ENCODE measurements around the gene SNX11. TPM values are rescaled to one million over a fixed set of nuclear protein-coding genes. Genes with fewer than 3 reads are reported as not detected.

Gene SNX11
- total RNA-seq, 1 donor from 2014 or later: 9.8 TPM

DNA sequence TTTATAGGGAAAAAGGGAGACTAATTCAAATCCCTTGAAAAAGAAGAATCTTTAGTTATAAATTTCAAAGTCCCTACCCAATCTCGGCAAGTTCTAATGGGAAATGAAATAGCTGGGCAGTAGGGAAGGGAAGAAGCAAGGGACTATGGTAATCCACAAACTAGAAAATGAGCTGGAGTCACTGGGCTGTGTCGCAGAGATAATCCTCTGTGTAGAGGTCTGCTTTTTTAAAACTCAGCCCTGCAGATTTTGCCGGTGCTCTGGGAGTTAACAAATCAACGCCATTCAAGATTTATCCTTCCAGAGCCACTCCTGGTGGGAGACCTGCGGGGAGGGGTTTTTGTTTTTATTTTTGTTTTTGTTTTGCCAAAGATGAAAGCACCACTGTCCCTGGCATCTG is 20.8 kb downstream of the SNX11 start:
- ATAC-seq: no peak
- DNase-seq (ENCODE audit: low spot score): no peak

DNA sequence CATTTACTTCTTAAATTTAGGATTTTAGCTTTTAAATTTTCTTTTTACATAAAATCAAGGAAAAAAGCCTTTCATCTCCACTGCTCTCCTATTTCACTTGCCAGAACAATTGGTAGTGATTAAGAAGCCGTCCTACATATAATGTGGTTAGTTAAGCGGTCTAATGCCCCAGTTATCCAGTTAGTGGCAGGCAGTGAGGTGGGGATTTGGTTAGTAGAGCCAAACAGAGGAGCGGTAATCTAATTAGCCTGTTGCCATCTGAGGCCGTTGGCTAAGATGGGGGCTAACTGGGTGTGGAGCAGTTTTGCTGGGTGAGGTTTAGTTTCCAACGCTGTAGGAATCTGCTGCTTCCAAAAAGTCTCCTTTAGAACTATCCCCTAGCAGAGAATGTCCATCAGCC is 22.4 kb downstream of the SNX11 start:
- ATAC-seq (no peak), DNase-seq (ENCODE audit: low spot score) (no peak)

DNA sequence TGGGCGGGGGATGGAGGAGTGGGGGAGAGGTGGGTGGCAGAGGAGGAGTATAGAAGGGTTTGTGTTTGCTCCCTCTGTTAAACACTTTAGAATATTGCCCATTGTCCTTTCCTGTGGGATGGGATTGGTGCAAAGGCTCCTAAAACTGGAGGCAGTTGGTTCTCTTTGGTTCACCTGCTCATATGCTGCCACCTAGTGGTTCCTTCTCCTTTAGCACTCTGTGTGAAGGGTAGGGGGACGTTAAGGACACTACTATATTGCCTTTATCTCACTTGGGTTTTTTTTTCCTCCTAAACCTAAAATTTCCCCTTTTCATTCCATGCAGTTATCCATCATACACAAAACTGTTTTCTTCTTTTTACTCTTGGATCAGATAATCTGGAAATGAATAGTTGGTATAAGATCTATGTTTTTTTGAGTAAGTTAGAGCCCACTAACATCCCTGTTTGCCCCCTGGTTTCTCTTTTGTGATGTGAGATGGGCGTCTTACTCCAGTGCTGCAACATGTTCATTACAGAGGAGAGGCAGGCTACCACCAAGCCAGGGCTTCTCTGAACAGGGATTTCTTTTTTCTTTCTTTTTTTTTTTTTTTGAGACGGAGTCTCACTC is 23.8 kb downstream of the SNX11 start:
- no peak for DNase-seq (ENCODE audit: low spot score)

DNA sequence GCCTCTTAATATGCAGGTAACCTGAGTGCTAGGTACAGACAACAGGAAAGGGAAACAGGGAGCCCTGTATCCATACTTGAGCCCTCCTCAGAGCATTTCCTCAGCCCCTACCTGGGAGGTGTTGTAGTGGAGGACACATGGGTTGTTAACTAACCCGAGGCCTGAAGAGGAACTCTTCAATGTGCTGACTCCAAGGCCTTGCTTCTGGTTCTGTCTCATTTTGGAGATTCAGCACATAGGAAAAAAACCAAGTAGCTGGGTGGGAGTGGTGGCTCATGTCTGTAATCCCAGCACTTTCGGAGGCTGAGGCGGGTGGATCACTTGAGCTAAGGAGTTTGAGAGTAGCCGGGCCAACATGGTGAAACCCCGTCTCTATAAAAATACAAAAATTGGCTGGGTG is 24.8 kb downstream of the SNX11 start:
- DNase-seq (ENCODE audit: low spot score) (no peak), ATAC-seq (peak; percentile 31)

More for the DNA sequence above, 23.8 kb downstream of the SNX11 start:
- peak; percentile 92 for ATAC-seq

DNA sequence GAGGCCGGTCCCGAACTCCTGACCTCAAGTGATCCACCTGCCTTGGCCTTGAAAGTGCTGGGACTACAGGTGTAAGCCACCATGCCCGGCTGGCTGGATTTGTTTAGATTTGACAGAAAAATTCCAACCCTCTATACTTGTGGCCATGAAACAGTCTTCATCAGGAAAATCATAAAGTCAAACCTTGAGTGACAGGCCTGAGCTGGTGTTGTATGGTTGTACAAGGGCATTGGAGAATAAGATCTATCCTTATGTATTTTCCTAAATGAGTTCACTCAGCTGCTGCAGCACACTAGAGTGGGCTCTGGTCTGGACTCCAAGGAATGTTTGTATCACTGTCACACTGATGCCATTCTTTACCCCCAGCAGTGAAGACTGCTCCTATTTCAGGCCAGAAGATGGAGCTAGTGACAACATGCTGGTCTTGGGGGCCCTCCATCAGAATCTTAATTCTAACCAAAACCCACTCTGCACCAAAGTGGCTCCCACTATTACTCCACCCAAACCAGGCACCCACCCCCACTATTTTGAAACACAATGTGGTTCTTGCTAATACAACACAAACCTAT is 27.4 kb downstream of the SNX11 start:
- DNase-seq (ENCODE audit: low spot score) (no peak), ATAC-seq (peak; percentile 35)

DNA sequence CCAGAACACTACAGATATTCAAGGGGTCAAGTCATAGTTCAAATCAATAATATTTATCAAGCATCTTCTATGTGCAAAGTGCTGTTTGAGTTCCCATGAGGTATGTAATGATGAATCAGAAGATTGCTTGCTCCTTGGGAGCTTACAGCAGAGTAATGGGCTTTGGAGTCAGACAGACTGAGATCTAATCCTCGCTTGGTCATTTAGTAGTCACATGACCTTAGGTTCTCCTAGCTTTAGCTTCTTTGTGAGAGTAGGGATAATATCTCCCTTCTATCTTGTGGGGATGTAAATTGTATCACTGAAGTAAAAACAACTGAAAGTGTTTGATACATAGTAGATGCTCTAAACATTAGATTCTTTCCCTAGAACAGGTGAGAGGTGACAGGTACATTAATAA is 30.1 kb downstream of the SNX11 start:
- no peak for DNase-seq (ENCODE audit: low spot score)
- no peak for ATAC-seq

DNA sequence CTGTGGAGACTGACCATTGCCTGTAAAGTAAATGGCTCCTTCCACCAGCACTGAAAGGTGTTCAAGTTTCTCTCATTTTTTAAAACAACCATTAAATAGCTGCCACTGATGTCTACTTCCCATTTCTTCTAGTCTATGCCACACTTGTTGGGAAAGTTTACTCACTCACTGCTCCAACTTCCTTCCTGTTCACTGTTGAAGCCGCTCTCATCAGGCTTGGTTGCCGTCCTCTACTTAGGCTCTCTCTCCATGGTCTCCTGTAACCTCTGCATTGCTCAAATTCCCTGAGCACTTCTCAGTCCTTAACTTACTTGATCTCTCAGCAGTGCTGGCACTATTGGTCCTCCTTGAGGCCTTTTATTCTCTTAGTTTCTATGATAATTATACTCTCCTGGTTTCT is 32.4 kb downstream of the SNX11 start:
- DNase-seq (ENCODE audit: low spot score): no peak
- ATAC-seq: peak; percentile 26

DNA sequence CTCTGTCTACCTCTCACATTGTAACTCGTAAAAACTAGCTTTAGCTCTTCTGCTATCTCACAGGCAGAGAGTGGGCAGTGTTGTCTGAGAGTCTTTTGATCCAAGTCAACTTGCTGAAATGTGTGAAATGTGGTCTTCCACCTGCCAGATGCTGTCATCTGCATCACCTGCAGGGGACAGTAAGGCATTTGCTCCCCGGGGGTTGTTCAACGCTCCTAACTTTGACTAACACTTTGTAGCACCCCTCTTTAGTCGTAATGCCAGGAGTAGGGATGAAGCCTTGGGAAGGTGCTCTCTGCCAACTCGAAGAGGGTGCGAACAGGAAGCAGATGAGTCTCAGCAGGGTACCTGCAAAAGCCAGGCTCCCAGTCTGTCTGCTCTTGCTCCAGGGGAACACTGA is 36.1 kb downstream of the SNX11 start:
- no peak for ATAC-seq

DNA sequence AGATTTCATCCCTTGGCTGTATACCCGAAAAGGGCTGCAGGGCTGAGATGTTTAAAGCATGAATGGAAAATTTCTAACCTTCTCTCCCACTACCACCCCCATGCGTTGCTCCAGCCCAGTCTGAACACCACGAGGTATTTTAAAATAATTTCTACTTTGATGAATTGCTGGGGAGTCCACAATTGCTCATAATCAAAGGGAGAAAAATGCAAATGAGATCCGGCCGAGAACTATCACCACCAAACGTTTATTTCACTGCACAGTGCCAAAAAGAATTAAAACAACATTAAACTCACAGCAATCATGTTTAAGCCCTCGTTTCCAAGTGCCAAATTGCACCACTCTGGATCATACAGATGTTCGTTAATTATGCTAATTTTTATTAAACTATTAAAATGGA is 36.7 kb downstream of the SNX11 start:
- ATAC-seq (no peak), DNase-seq (ENCODE audit: low spot score) (no peak)

More for the DNA sequence above, 36.1 kb downstream of the SNX11 start:
- DNase-seq (ENCODE audit: low spot score): no peak

DNA sequence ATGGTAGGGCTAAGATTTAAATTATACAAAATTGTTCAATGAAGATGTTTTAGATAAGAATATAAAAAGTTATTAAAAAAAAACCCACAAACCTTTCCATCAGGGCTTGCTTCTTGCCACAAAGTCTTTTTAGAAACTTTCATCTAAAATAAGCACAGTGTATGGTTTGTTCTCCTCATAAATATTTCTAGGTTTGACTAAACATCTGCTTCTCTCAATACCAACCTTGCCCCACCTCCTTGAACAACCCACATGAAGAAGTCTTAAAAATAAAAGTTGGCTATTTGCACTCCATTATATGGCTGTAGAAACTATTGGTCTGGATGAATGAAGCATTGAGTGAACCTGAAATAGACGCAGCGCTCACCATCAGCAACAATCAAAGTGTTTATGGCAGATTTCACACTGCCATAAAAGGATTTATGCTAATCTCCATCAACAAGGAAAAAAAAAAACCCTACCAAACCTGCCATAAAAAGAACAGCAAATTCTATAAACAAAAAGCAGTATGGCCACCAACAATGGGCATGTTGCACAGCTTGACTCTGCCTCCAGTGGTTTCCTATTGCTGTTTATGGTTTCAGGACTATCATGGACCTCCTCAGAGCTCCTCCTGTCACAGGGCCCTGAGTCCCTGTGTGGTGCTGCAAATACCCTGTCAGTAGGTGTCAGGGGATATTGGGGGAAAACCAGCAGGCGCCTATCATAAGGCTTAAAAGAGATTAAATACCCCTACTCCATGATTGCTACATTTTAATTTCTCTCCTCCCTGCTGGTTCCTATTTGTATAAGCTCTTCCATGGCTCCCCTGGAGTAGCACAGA is 37.6 kb downstream of the SNX11 start:
- ATAC-seq: no peak
- no peak for DNase-seq (ENCODE audit: low spot score)

DNA sequence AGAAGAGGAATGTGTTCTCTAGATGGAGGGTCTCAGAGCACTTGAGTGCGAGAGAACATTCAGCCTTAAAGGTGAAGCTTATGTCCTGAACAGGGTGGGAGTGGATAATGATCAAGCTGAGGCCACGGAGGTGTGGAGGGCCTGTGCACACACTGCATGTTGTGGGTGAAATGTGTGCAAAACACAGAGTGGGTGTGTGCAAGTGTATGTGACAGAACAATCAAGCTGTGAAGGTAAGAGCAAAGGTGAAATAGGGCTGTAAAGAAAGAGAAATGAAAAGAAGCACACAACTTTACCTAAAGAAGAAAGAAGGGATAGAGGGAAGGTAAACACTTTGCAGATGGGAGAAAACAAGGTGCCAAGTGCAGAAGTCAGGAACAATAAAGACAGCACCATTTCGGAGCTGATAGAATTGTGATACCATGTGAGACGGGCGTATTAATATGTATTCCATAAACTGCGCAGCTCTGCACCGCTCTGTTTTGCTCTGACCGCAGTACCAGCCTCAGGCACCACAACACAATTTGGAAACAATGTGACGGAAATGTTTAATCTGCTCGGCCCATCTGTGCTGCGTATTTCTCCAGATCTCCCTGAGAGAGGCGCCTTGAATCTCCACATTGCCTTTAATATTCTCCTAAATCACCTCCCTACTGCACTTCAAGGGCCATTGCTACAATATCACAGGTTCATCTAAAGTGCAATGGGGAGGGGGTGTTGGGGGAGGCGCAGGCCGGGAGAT is 40.6 kb downstream of the SNX11 start:
- ATAC-seq: no peak

DNA sequence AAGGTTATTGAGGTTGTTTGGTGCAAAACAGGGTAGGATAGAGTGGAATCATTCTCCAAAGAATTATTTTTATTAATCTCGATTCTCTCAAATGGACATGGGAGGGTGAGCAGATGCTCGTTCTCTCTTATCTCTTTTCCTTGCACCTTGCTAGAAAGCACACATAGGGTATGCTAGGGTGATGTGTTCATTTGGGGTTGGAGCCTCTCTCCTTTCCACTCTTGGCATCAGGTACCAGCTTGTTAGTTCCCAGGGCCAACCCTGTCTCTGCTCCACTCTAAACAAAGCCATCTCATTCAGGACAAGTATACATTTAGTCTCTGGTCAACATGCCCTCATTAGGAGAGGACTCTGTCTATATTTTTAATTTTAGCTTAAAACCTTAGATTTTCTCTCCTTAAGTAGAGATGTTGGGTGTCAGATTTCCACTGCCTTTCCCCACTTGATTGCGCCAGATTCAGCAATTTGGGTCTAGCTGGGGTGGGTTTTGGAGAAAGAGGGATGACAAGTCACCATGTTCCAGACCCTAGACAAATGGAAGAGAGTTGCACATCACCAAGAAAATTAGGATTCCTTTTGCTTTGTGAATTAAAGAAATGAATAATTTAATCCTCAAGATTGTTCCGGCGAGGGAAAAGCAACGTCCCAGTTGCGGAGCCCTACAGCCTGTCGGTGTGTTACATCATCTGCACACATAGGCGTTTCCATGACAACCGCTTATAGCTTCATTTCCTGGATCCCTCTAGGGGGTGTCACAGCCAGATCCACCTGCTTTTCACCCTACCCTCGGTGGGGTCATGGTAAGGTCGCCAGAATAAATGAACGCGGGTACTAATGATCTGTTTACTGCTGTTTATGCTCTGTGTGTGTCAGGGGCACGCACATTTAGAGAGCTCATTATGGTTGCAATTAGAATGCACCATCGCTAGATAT is 41.6 kb downstream of the SNX11 start:
- ATAC-seq (no peak), DNase-seq (ENCODE audit: low spot score) (no peak)

More for the DNA sequence above, 40.6 kb downstream of the SNX11 start:
- no peak for DNase-seq (ENCODE audit: low spot score)

DNA sequence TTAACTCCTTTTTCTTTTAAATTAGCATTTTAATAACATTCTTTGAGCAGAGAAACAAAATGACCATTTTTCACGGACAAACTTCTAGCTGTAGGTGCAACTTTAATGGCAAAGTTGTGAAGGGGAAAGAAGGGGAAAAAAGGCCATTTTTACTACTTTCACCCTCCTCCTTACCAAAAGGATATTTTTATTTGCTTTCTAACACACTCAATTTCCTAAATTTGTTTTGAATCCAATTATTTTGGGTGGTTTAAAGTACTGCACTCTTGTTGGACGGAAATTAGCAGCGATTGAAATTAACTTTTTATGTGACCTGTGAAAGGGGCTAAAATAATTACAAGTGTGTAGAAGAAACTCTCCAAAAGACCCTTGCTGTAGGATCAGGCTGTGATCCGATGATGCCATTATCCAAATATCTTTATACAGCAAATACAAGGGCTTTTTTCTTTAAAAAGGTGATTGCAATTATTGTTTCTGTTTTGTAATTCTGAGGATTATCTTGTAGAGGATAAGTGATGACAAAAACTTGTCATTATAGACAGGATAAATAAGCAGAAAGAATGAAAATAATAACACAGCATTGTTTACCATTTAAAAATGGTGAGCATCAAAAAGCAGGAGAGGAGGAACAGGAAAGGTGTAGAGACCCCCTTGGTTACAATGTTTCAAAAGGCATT is 42.4 kb downstream of the SNX11 start:
- no peak for DNase-seq (ENCODE audit: low spot score)
- ATAC-seq: no peak

DNA sequence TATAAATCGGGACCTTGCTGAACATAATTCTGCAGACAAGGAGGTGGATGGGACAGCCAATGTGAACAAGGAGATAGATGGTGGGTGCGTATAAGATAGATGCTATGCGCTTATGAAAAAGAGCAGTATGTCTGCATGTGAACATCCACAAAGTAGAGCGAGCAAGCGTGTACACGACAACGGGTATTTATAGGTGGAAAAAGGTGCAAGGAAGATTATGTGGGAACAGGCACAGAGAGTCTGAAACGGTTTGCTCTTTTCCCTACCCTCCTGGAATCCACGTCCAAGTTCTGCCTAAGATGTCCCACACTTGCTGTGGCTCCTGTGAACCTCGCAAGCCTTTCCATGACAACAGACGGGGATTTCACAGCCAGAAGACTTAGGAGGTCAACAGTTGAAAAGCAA is 43.0 kb downstream of the SNX11 start:
- ATAC-seq (no peak), DNase-seq (ENCODE audit: low spot score) (no peak)

DNA sequence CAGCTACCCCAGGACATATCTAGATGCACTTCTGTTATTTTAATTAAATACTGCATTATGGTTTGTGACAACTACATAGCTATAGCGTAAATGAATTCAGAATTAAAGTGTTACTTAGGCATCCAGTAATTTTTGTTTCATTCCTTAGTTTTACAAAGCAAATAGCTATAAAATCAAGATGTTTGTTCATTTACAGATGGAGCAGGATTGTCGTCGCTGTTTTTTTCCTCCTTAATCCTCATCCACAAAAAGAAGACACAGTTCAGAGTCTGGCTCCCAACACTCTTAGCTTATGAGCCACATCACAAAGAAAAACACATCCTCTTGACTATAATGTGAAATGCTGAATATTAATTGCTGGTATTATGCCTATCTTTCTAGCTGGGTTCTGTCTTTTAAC is 43.7 kb downstream of the SNX11 start:
- DNase-seq (ENCODE audit: low spot score): no peak
- no peak for ATAC-seq

DNA sequence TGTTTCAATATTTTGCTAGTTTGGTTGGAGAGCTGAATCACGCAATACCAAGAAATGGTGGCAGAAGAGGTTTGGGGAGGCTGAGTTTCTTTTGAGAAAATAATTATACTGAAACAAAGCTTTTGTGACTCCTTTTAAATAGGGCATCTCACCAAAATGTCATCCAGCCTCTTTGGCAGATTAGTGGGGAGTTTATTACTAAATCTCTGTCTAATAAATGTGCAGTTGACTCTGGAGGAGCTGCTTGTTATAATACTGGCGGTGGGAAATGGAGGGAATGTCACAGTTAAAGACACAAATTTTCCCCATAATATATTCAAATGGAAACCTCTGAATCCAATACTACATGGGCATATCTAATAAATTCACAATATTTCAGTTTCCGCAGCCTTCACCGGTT is 44.7 kb downstream of the SNX11 start:
- no peak for DNase-seq (ENCODE audit: low spot score)
- ATAC-seq: no peak

DNA sequence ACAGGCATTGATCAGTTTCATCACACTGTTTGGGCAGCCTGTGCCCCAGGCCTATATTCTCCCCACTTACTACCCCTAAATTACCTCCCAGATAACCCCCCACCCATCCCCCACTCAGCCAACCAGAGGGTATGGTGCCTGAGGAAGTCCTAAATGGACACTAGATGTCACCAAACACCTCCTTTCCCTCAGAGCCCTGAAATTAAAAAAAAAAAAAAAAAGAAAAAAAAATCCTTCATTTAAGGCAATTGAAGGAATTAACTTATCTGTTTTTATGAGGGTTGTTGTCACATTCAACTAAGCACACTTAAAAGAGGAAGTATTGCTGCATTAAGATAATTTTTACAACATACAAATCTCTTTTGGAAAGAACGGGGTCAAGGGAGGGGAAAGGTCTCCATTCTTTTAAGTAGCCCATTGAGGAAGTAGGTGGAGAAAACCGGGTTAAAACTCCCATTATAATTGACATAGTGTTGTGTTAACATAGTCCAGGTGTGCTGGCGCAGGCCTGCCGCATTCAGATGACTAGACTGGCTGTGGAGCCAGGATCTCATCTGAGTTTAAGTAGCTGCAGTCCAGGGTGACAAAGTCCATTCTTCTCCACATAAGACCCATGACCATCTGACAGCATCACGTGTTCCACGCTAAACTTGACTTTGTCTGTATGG is 46.3 kb downstream of the SNX11 start:
- DNase-seq (ENCODE audit: low spot score): peak; percentile 81
- ATAC-seq: peak; percentile 98

DNA sequence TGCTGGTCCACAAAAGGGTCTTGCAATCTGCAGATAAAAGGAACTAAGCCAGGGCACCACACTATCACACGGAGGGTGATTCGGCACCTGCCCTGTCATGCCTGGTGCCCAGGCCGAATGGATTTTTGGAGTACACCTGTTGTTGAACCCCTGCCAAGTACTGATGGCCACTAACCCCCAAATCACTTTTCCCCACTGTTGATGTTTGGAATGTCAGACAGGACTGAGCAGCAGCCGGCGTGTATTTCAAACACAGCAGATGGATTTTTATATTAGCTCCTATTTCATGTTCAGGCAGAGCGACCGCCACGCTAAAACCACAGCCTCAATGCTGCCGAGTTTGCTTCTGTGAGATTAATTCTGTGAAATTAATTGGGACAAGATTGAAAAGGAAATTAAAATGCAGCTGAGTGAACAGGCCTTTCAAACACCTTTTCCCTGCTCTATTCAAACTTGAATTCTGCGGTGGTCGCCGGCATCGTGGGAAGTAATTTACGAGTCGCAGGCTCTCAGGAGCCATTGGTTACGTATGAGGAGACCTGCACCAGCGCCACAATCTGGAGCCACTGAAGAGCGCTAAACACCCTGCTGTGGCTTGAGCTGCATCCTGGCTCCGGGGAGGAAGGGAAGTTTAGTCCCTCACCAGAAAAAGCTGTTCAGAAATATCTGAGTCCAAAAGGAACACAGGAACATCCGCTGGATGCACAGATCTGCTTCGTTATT is 48.5 kb downstream of the SNX11 start:
- no peak for DNase-seq (ENCODE audit: low spot score)
- no peak for ATAC-seq

DNA sequence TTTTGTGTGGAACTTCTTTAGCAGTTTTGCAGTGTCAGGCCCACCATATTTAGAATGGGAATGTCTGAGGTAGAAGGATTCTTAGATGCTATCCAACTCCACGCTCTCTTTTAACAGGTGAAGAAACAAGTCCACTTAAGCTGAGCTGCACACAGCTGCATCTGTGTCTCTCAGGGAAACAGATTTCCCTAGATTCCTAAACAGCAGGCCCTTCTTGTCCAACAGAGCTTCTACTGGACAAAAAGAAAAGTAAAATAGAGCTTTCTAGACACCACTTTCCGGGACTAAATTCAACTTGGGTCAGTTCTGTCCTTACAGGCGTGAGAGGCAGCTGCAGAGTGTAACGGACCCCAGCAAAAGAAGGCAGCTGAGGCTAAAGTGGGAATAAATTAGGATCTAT is 51.7 kb downstream of the SNX11 start:
- DNase-seq (ENCODE audit: low spot score) (no peak), ATAC-seq (no peak)
